ENCODE data around the gene LYZL1. TPM values are rescaled to one million over a fixed set of nuclear protein-coding genes. Genes with fewer than 3 reads are reported as not detected.

The LYZL1 gene
- total and polyA plus RNA-seq, 2 of the 8 experiments (the other 6 are each of a cell fraction or from before 2014, with no cell fraction given): not detected

DNA sequence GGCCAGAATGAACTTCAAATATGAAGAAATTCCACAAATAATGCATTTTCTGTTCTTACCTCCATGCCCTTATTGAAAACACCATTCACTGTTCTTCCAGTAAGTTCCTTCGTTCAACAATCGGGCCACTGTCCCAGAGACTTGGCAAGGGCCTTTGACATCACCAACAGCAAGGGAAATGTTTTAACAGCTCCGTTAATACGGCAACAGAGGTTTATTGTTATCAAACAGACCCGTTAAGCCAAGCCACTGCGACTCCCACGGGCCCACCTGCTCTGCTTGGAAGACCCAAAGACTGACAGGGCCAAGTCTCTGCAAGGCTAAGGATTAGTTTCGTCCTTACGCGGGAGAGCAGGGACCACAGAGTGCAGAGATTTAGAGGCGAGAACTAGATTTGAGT lies 43.4 kb upstream of the LYZL1 start (continued):
- TF ChIP-seq EGR1 (IDR thresholded peaks at IDR 0.05; ENCODE audit: borderline replicate concordance, low read depth, low read length): no peak
- TF ChIP-seq, protein P1, sequence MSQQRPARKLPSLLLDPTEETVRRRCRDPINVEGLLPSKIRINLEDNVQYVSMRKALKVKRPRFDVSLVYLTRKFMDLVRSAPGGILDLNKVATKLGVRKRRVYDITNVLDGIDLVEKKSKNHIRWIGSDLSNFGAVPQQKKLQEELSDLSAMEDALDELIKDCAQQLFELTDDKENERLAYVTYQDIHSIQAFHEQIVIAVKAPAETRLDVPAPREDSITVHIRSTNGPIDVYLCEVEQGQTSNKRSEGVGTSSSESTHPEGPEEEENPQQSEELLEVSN (IDR thresholded peaks at IDR 0.05): no peak
- no peak for TF ChIP-seq RBBP5 (IDR thresholded peaks at IDR 0.05; ENCODE audit: borderline replicate concordance, low read depth, low read length)
- no peak for TF ChIP-seq SP4 (IDR thresholded peaks at IDR 0.05; ENCODE audit: low read length)
- TF ChIP-seq EZH2 (IDR thresholded peaks at IDR 0.05; ENCODE audit: low read depth, low read length, severe bottlenecking): no peak
- no peak for TF ChIP-seq BACH1 (IDR thresholded peaks at IDR 0.05; ENCODE audit: low read length)
- no peak for TF ChIP-seq CREB1 (IDR thresholded peaks at IDR 0.05)
- no peak for TF ChIP-seq GABPA (IDR thresholded peaks at IDR 0.05; ENCODE audit: borderline replicate concordance, insufficient read depth, low read length)

Measured in H1 (cell line).